Esophagus muscularis mucosa (tissue), 4 donors: ENCODE data around the gene SH2D3C. TPM values are rescaled to one million over a fixed set of nuclear protein-coding genes. Genes with fewer than 3 reads are reported as not detected.

Source experiments
- DNase-seq: peaks from one replicate; pipeline ENCODE4 v3.0.0-alpha.2; 2017; ENCODE audit errors: extremely low spot score
- H3K27ac ChIP-seq, 4 donors: fragments of 200-600 bp; sonication (generic); replicated peaks in 1 of 4; 1 replicate in 3 of 4; 2 replicates in 1 of 4; pipeline ENCODE4 v1.5.1; 2016 to 2019; ENCODE audit warnings: mild to moderate bottlenecking in 1 of 4
- H3K27me3 ChIP-seq, 4 donors: fragments of 200-600 bp; sonication (generic); one replicate each; pipeline versions ENCODE4 v1.5.1 to v1.6.0; 2016 to 2019
- H3K36me3 ChIP-seq, 4 donors: fragments of 200-600 bp; sonication (generic); one replicate each; pipeline ENCODE4 v1.5.1; 2016 to 2019
- H3K4me1 ChIP-seq, 4 donors: fragments of 200-600 bp; sonication (generic); one replicate each; pipeline ENCODE4 v1.5.1; 2016 to 2019
- H3K4me3 ChIP-seq, 4 donors: fragments of 200-600 bp; sonication (generic); 1 replicate in 2 of 4; 2 replicates in 2 of 4; pipeline ENCODE4 v1.5.1; 2016 to 2019; ENCODE audit warnings: mild to moderate bottlenecking in 4 of 4, moderate library complexity in 1 of 4
- H3K9me3 ChIP-seq, 4 donors: fragments of 200-600 bp; sonication (generic); 1 replicate in 3 of 4; 2 replicates in 1 of 4; pipeline ENCODE4 v1.5.1; 2016 to 2019
- EP300 ChIP-seq: sonication (generic); formaldehyde crosslinking; IDR thresholded peaks from one replicate; pipeline ENCODE4 v1.6.1; 2017; ENCODE audit warnings: antibody characterized with exemption
- POLR2A ChIP-seq: fragments of 450-650 bp; IDR thresholded peaks from one replicate; pipeline ENCODE4 v1.6.1; 2017; ENCODE audit warnings: antibody characterized with exemption, moderate library complexity, mild to moderate bottlenecking, low read depth
- POLR2AphosphoS5 ChIP-seq, 2 donors: sonication (generic); formaldehyde crosslinking; IDR thresholded peaks; one replicate each; pipeline ENCODE4 v1.6.1; 2017; ENCODE audit warnings: antibody characterized with exemption in 2 of 2
- WGBS: methylation state at CpG from one replicate; pipeline ENCODE4 v1.1.5; 2018; 5-methylcytosine and 5-hydroxymethylcytosine counted together
- intact Hi-C: fragments of 100-400 bp; cut with DNase I; formaldehyde crosslinking; loops from one replicate; pipeline ENCODE4 v1.15.1; 2023
- total RNA-seq, 4 donors: library from RNA; depleted of rRNA; stranded (reverse); fragments of >200 nt; gene quantifications; one replicate each; pipeline versions ENCODE4 v1.1.0 to v1.2.1, GENCODE V29; 2016
- TF ChIP-seq, protein P1 (sequence below), 3 experiments: fragments of 200-600 bp in 2 of 3; fragments of 450-650 bp in 1 of 3; sonication (generic) in 2 of 3; IDR thresholded peaks; one replicate each; pipeline ENCODE4 v1.5.1; 2017 to 2019; ENCODE audit warnings: antibody characterized with exemption in 3 of 3, mild to moderate bottlenecking in 2 of 3, moderate library complexity in 1 of 3

SH2D3C gene
- total RNA-seq, 4 donors from 2014 or later: 5.0 to 18.1 (median 14.3) TPM

DNA sequence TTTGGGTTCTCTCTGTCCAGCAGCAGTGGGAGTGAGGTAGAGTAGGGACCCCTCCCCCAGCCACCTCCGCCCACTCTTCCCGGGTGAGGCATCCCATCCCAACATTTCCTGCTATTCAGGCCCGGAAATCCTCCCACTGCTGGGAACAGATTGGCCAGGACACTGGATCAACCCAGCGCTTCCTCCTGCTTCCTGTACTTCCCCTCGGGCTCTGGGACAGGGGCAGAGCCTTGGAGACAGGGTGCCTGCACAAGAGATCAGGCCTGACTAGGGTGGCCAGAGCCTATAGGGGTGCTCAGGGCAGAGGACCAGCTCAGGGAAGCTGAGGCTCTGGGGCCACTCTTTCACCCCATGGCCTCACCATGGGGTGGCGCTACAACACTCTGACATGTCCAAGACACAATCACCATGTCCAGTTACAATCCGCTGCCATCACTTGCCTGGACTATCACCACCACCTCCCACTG is 14.5 kb downstream of the SH2D3C start:
- no peak for DNase-seq

DNA sequence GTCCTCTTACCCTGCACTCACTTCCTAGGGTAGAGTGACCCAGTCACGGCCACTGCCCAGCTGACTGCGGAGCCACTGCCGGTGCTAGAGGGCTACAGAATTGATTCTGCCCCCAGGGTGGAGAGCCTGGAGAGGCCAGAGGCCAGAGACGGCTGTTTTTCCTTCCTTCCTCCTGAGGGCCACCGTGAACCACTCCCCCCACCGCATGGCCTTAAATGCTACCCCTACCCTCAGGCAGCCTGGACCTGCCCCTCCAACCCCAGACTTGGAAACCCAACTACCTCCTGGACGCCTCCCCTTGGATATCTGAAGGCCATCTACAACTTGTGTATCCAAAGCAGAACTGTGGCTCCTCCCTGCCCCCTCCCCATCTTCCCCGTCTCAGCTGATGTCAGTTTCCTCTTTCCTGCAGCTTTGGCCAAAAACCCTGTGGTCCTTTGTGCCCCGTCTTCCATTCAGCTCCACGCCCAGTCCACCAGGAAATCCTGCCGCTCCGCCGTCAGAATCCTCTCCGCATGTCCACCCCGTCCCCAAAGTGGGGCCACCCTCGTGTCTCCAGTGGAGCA is 16.3 kb downstream of the SH2D3C start:
- Histone ChIP-seq H3K36me3 (peaks cover 0 to 33% (median 0%) of the 10 kb centered on the region in 4 donors), H3K4me1 (peaks cover 22 to 42% (median 31%) of the 10 kb centered on the region in 4 donors), H3K9me3 (no peaks in the 10 kb centered on the region), H3K27ac (peak overlapping the region; percentile 28 to 67 (median 60)), H3K4me3 (peak overlapping the region; percentile 9 to 28 (median 16)), H3K27me3 (peaks cover 0 to 63% (median 0%) of the 10 kb centered on the region in 4 donors)
- WGBS: 34% methylated on average over 16 of the region's 16 CpGs
- intact Hi-C loops: no loop called here
- TF ChIP-seq POLR2AphosphoS5 (IDR thresholded peaks at IDR 0.05): peak in 1 of 2 donors; percentile 5
- TF ChIP-seq, protein P1, sequence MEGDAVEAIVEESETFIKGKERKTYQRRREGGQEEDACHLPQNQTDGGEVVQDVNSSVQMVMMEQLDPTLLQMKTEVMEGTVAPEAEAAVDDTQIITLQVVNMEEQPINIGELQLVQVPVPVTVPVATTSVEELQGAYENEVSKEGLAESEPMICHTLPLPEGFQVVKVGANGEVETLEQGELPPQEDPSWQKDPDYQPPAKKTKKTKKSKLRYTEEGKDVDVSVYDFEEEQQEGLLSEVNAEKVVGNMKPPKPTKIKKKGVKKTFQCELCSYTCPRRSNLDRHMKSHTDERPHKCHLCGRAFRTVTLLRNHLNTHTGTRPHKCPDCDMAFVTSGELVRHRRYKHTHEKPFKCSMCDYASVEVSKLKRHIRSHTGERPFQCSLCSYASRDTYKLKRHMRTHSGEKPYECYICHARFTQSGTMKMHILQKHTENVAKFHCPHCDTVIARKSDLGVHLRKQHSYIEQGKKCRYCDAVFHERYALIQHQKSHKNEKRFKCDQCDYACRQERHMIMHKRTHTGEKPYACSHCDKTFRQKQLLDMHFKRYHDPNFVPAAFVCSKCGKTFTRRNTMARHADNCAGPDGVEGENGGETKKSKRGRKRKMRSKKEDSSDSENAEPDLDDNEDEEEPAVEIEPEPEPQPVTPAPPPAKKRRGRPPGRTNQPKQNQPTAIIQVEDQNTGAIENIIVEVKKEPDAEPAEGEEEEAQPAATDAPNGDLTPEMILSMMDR (IDR thresholded peaks at IDR 0.05): no peak
- DNase-seq: no peak

More for the DNA sequence above, 14.5 kb downstream of the SH2D3C start:
- peaks cover 32 to 50% (median 42%) of the 10 kb centered on the region in 4 donors for H3K4me1 ChIP-seq
- intact Hi-C loops: no loop called here
- H3K36me3 ChIP-seq: peaks cover 0 to 25% (median 0%) of the 10 kb centered on the region in 4 donors
- TF ChIP-seq POLR2A (no peak), POLR2AphosphoS5 (IDR thresholded peaks at IDR 0.05) (peak; percentile 36 to 63), EP300 (peak; percentile 67)
- TF ChIP-seq, protein P1 (IDR thresholded peaks at IDR 0.05): peak in 2 of 3 experiments; percentile 28 to 37
- peak overlapping the region in 3 of 4 donors; percentile 58 to 71 (median 63) for H3K27ac ChIP-seq
- H3K4me3 ChIP-seq: no peak overlapping the region
- WGBS: 50% methylated on average over 7 of the region's 7 CpGs
- peaks cover 0 to 59% (median 0%) of the 10 kb centered on the region in 4 donors for H3K27me3 ChIP-seq
- H3K9me3 ChIP-seq: no peaks in the 10 kb centered on the region

DNA sequence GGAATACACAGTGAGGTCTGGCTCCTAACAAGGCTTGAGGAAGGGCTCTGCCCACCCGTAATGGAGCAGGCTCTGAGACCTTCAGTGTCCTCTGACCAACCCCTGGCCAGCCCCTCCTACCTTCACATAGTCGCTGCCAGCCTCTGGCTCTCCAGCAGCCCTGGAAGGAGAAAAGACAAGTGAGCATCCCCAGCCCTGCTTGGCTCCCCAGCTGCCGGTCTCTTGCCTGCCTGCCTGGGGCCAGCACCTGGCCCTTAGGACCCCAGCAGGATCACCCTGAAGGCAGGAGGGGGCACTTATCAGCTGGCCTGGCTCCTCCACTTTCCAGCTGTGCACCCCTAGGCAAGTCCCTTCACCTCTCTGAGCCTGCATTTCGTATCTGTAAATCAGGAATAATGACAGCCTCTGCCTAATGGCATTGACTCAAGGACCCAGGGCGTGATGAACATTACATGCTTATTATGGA is 16.9 kb downstream of the SH2D3C start:
- peaks cover 0 to 66% (median 0%) of the 10 kb centered on the region in 4 donors for H3K27me3 ChIP-seq
- 58% methylated on average over 5 of the region's 5 CpGs for WGBS
- H3K27ac ChIP-seq: peak overlapping the region in 3 of 4 donors; percentile 44 to 67 (median 63)

DNA sequence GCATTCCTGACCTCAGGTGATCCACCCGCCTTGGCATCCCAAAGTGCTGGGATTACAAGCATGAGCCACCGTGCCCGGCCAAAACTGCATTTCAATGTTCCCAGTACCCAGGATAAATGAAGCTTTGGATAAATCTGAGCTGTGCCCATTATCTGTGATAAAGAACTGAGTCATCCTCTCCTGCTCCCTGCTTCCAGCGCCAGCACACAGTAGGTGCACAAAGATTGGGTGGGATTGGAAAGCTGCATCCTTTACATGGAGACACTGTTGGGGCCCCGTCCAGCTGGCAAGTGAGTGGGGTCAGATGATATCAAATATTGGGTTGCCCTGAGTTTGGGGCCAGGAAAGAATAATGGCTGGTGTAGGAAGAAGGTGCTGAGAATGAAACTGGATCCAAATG is 17.4 kb downstream of the SH2D3C start:
- WGBS: 76% methylated on average over 5 of the region's 5 CpGs
- no peak for DNase-seq
- Histone ChIP-seq H3K27ac (peak overlapping the region in 3 of 4 donors; percentile 44 to 67 (median 63)), H3K4me1 (peaks cover 15 to 34% (median 22%) of the 10 kb centered on the region in 4 donors), H3K27me3 (peaks cover 0 to 66% (median 0%) of the 10 kb centered on the region in 4 donors), H3K36me3 (peaks cover 0 to 24% (median 0%) of the 10 kb centered on the region in 4 donors), H3K9me3 (no peaks in the 10 kb centered on the region), H3K4me3 (peak overlapping the region in 2 of 4 donors; percentile 17 to 28)
- intact Hi-C loops: no loop called here
- no peak for TF ChIP-seq POLR2A
- no peak for TF ChIP-seq POLR2AphosphoS5 (IDR thresholded peaks at IDR 0.05)
- TF ChIP-seq EP300: no peak
- TF ChIP-seq, protein P1 (IDR thresholded peaks at IDR 0.05): no peak

More for the DNA sequence above, 16.9 kb downstream of the SH2D3C start:
- Histone ChIP-seq H3K4me1 (peaks cover 19 to 36% (median 25%) of the 10 kb centered on the region in 4 donors), H3K36me3 (peaks cover 0 to 28% (median 0%) of the 10 kb centered on the region in 4 donors), H3K9me3 (no peaks in the 10 kb centered on the region), H3K4me3 (peak overlapping the region; percentile 9 to 28 (median 16))
- DNase-seq: no peak
- TF ChIP-seq, protein P1 (IDR thresholded peaks at IDR 0.05): no peak
- TF ChIP-seq POLR2AphosphoS5 (IDR thresholded peaks at IDR 0.05) (no peak), POLR2A (no peak), EP300 (no peak)
- intact Hi-C loops: no loop called here
